ENCODE data around the gene IGFBP5.

IGFBP5 gene

DNA sequence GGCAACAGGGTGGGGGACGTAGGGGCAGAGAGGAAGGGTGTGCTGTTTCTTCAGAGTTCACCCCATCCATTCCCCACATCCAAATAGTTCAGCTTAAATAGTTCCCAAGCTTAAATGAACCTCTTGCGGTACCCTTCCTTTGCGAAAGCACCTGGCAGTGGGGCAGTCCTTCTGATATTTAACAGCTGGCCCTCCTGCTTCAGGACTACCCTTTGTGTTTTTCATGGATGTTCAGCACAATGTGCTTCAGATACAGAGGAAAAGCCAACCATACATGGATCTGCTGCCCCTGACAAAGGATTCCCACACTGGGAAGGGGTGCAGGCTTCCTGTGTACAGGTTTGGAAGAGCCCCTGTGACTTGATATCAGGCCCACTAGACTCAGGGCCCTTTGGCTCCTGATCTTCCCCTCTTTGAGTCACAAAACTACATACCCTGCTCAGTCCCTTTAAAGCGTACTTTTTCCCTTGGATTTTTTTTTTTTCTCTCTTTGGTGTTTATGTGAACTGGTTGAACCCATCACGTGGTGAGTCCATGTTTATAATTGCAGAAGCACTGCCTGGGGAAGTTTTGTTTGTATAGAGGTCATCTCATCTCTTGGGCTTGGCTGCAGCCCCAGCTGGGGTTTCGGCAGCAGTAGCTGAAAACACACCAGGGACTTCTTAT is 45.3 kb upstream of the IGFBP5 start:
- no peak overlapping the region for H2AFZ ChIP-seq (ENCODE audit: low read depth, low read length, severe bottlenecking)
- H3K9me3 ChIP-seq (ENCODE audit: insufficient read depth, low read length): no peaks in the 10 kb centered on the region
- H3K9me2 ChIP-seq (replicated peaks; ENCODE audit: insufficient read depth, low read length): no peaks in the 10 kb centered on the region
- H3K4me2 ChIP-seq (ENCODE audit: low read depth, low read length, poor library complexity, severe bottlenecking): no peak overlapping the region
- no peak overlapping the region for H3K27ac ChIP-seq (ENCODE audit: low read depth, low read length)
- H4K20me1 ChIP-seq (ENCODE audit: low read depth, low read length): no peaks in the 10 kb centered on the region
- H3K9ac ChIP-seq (ENCODE audit: low read length): no peak overlapping the region
- no peak overlapping the region for H3K4me3 ChIP-seq (ENCODE audit: insufficient read depth, low read length, poor library complexity, severe bottlenecking)
- H3K27me3 ChIP-seq (ENCODE audit: low read length): no peaks in the 10 kb centered on the region
- TF ChIP-seq EZH2phosphoT487 (conservative IDR thresholded peaks at IDR 0.05; ENCODE audit: low read length): no peak
- TF ChIP-seq, protein P1, sequence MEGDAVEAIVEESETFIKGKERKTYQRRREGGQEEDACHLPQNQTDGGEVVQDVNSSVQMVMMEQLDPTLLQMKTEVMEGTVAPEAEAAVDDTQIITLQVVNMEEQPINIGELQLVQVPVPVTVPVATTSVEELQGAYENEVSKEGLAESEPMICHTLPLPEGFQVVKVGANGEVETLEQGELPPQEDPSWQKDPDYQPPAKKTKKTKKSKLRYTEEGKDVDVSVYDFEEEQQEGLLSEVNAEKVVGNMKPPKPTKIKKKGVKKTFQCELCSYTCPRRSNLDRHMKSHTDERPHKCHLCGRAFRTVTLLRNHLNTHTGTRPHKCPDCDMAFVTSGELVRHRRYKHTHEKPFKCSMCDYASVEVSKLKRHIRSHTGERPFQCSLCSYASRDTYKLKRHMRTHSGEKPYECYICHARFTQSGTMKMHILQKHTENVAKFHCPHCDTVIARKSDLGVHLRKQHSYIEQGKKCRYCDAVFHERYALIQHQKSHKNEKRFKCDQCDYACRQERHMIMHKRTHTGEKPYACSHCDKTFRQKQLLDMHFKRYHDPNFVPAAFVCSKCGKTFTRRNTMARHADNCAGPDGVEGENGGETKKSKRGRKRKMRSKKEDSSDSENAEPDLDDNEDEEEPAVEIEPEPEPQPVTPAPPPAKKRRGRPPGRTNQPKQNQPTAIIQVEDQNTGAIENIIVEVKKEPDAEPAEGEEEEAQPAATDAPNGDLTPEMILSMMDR (IDR thresholded peaks at IDR 0.05; ENCODE audit: insufficient read depth, low read length, poor library complexity, severe bottlenecking): no peak
- H3K79me2 ChIP-seq (ENCODE audit: insufficient read depth, low read length): no peaks in the 10 kb centered on the region
- H3F3A ChIP-seq (ENCODE audit: insufficient read depth): no peaks in the 10 kb centered on the region
- no peaks in the 10 kb centered on the region for H3K36me3 ChIP-seq (ENCODE audit: low read length)

DNA sequence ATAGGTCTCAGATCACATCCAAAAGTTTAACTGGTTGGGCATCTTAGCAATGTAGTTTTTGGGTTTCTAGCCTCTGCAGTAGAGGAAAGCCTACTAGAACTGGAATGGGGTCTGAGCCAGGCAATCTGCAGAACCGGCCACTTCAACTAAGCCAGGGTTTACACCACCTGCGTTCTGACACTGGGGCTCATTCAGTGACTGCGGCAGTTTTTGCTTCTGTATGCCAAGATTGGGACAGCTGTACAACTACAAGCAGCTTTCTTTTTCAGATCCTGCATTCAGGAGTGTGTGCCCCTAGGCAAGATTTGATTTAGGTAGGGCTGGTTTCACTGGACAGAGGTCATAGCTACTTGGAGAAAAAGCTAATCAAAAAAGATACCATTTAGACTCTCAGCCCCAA is 43.7 kb upstream of the IGFBP5 start:
- no peaks in the 10 kb centered on the region for H3K36me3 ChIP-seq (ENCODE audit: low read length)
- H2AFZ ChIP-seq (ENCODE audit: low read depth, low read length, severe bottlenecking): no peak overlapping the region
- no peaks in the 10 kb centered on the region for H3K9me2 ChIP-seq (replicated peaks; ENCODE audit: insufficient read depth, low read length)
- H3K27me3 ChIP-seq (ENCODE audit: low read length): no peaks in the 10 kb centered on the region
- H3K4me3 ChIP-seq (ENCODE audit: insufficient read depth, low read length, poor library complexity, severe bottlenecking): no peak overlapping the region
- no peak overlapping the region for H3K27ac ChIP-seq (ENCODE audit: low read depth, low read length)
- no peak for TF ChIP-seq EZH2phosphoT487 (conservative IDR thresholded peaks at IDR 0.05; ENCODE audit: low read length)
- TF ChIP-seq, protein P1 (IDR thresholded peaks at IDR 0.05; ENCODE audit: insufficient read depth, low read length, poor library complexity, severe bottlenecking): no peak
- H3K4me2 ChIP-seq (ENCODE audit: low read depth, low read length, poor library complexity, severe bottlenecking): no peak overlapping the region
- no peaks in the 10 kb centered on the region for H3K9me3 ChIP-seq (ENCODE audit: insufficient read depth, low read length)
- H3K79me2 ChIP-seq (ENCODE audit: insufficient read depth, low read length): no peaks in the 10 kb centered on the region
- no peak overlapping the region for H3K9ac ChIP-seq (ENCODE audit: low read length)
- no peaks in the 10 kb centered on the region for H3F3A ChIP-seq (ENCODE audit: insufficient read depth)
- no peaks in the 10 kb centered on the region for H4K20me1 ChIP-seq (ENCODE audit: low read depth, low read length)

DNA sequence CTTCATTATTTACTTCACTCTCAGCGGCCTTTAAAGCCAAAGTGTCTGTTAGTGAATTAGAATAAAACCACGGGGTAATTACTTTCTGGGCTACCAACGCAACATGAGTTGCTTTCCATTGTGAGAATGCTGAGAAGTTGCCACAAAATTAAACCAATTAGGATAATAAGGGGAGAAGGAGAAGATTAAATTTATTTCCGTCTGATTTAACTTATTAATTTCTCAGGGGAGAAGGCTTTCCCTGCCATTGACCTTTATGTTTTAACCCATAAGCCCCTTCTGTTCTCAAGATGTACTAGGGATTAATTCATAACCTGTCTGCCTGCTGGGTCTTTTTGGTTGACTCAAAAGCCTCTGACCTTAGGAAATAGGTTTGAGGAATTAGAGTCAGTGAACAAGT is 42.3 kb upstream of the IGFBP5 start:
- Histone ChIP-seq H3K4me2 (ENCODE audit: low read depth, low read length, poor library complexity, severe bottlenecking) (no peak overlapping the region), H3K4me3 (ENCODE audit: insufficient read depth, low read length, poor library complexity, severe bottlenecking) (no peak overlapping the region)

More for the DNA sequence above, 42.3 kb upstream of the IGFBP5 start:
- Histone ChIP-seq H3K36me3 (ENCODE audit: low read length) (no peaks in the 10 kb centered on the region), H3F3A (ENCODE audit: insufficient read depth) (no peaks in the 10 kb centered on the region), H2AFZ (ENCODE audit: low read depth, low read length, severe bottlenecking) (no peak overlapping the region), H3K9me2 (replicated peaks; ENCODE audit: insufficient read depth, low read length) (no peaks in the 10 kb centered on the region), H4K20me1 (ENCODE audit: low read depth, low read length) (no peaks in the 10 kb centered on the region), H3K9ac (ENCODE audit: low read length) (no peak overlapping the region), H3K27ac (ENCODE audit: low read depth, low read length) (no peak overlapping the region), H3K79me2 (ENCODE audit: insufficient read depth, low read length) (no peaks in the 10 kb centered on the region), H3K27me3 (ENCODE audit: low read length) (no peaks in the 10 kb centered on the region), H3K9me3 (ENCODE audit: insufficient read depth, low read length) (no peaks in the 10 kb centered on the region)
- TF ChIP-seq, protein P1 (IDR thresholded peaks at IDR 0.05; ENCODE audit: insufficient read depth, low read length, poor library complexity, severe bottlenecking): no peak
- TF ChIP-seq EZH2phosphoT487 (conservative IDR thresholded peaks at IDR 0.05; ENCODE audit: low read length): no peak
